ENCODE measurements around the gene GINS1.

GRCh38 chr20:25372584-25373336 is 34.7 kb upstream of the GINS1 start:
- no peak for TF ChIP-seq CTCF (conservative IDR thresholded peaks at IDR 0.05; ENCODE audit: low read depth in 2 of 2)
- no peak for TF ChIP-seq POLR2AphosphoS5 (IDR thresholded peaks at IDR 0.05; ENCODE audit: low read depth)
